ENCODE data around the gene INTS1.

INTS1 gene

GRCh38 chr7:1459512-1459892, 44.7 kb downstream of the INTS1 start:
- Histone ChIP-seq H3K27me3 (peaks cover 28% of the 10 kb centered on the region), H3K36me3 (no peaks in the 10 kb centered on the region), H3K4me1 (peaks cover 6% of the 10 kb centered on the region), H3K9me3 (no peaks in the 10 kb centered on the region), H3K4me3 (ENCODE audit: low read depth, low read length) (no peak overlapping the region)
- DNase-seq: peak; percentile 100
- no peak for TF ChIP-seq CTCF (IDR thresholded peaks at IDR 0.05; ENCODE audit: low read depth, low read length)

GRCh38 chr7:1458683-1459511, 45.3 kb downstream of the INTS1 start, which contains the start of gene MICALL2:
Gene MICALL2 (minus strand): TSS chr7:1459470. CDS start chr7:1459326, 144 bp downstream.
- peaks cover 23% of the 10 kb centered on the region for H3K27me3 ChIP-seq
- H3K9me3 ChIP-seq: no peaks in the 10 kb centered on the region
- no peak for TF ChIP-seq CTCF (IDR thresholded peaks at IDR 0.05; ENCODE audit: low read depth, low read length)
- H3K36me3 ChIP-seq: no peaks in the 10 kb centered on the region
- H3K4me1 ChIP-seq: peaks cover 6% of the 10 kb centered on the region
- peak within 1 kb of the TSS; percentile 39 for H3K4me3 ChIP-seq (ENCODE audit: low read depth, low read length)
- peak; percentile 77 for DNase-seq

GRCh38 chr7:1457949-1458682, 46.1 kb downstream of the INTS1 start:
- no peak for DNase-seq
- H3K36me3 ChIP-seq: no peaks in the 10 kb centered on the region
- peaks cover 6% of the 10 kb centered on the region for H3K4me1 ChIP-seq
- H3K27me3 ChIP-seq: peaks cover 15% of the 10 kb centered on the region
- H3K4me3 ChIP-seq (ENCODE audit: low read depth, low read length): peak overlapping the region; percentile 39; the same call in 1 of the 2 replicates
- no peak for TF ChIP-seq CTCF (IDR thresholded peaks at IDR 0.05; ENCODE audit: low read depth, low read length)
- H3K9me3 ChIP-seq: no peaks in the 10 kb centered on the region

GRCh38 chr7:1457059-1457948, 46.9 kb downstream of the INTS1 start:
- H3K36me3 ChIP-seq: no peaks in the 10 kb centered on the region
- H3K9me3 ChIP-seq: no peaks in the 10 kb centered on the region
- H3K4me3 ChIP-seq (ENCODE audit: low read depth, low read length): no peak overlapping the region
- DNase-seq: no peak
- no peak for TF ChIP-seq CTCF (IDR thresholded peaks at IDR 0.05; ENCODE audit: low read depth, low read length)
- H3K4me1 ChIP-seq: peaks cover 6% of the 10 kb centered on the region
- peaks cover 15% of the 10 kb centered on the region; the same call in 1 of the 2 replicates for H3K27me3 ChIP-seq

GRCh38 chr7:1455955-1456354, 48.2 kb downstream of the INTS1 start:
- Histone ChIP-seq H3K4me3 (ENCODE audit: low read depth, low read length) (no peak overlapping the region), H3K36me3 (no peaks in the 10 kb centered on the region), H3K9me3 (no peaks in the 10 kb centered on the region), H3K4me1 (peaks cover 6% of the 10 kb centered on the region), H3K27me3 (peaks cover 15% of the 10 kb centered on the region; the same call in 1 of the 2 replicates)
- TF ChIP-seq CTCF (IDR thresholded peaks at IDR 0.05; ENCODE audit: low read depth, low read length): no peak
- DNase-seq: no peak
